Measurements from ENCODE around the gene MRPS34. TPM values are rescaled to one million over a fixed set of nuclear protein-coding genes. Genes with fewer than 3 reads are reported as not detected.

MRPS34 gene
- total RNA-seq, 1 donor from 2014 or later = 74.0 TPM

- Histone ChIP-seq H3K36me3 (ENCODE audit: insufficient read depth, low read length) (no peaks in the 10 kb centered on the region), H3K4me3 (ENCODE audit: insufficient read depth, low read depth, low read length) (no peak overlapping the region), H3K9me3 (ENCODE audit: insufficient read depth, low read depth, low read length) (no peaks in the 10 kb centered on the region), H3K79me2 (ENCODE audit: insufficient read depth, low read length) (no peaks in the 10 kb centered on the region), H2AFZ (ENCODE audit: low read depth, low read length) (no peak overlapping the region), H3K27me3 (ENCODE audit: insufficient read depth, low read length) (no peaks in the 10 kb centered on the region), H3K4me2 (ENCODE audit: low read length) (no peak overlapping the region), H3K27ac (ENCODE audit: low read depth, low read length) (no peak overlapping the region), H3K4me1 (ENCODE audit: insufficient read depth, low read length) (peaks cover 3% of the 10 kb centered on the region), H4K20me1 (ENCODE audit: insufficient read depth, low read length) (peaks cover 3% of the 10 kb centered on the region), H3K9ac (ENCODE audit: low read length) (no peak overlapping the region)
- Mint-ChIP-seq H3K27ac (ENCODE audit: unreplicated experiment) (no peak overlapping the region), H3K4me1 (ENCODE audit: low read depth, unreplicated experiment) (no peaks in the 10 kb centered on the region), H3K4me3 (ENCODE audit: unreplicated experiment) (no peak overlapping the region), H3K36me3 (ENCODE audit: low read depth, unreplicated experiment) (peaks cover 25% of the 10 kb centered on the region), H3K9me3 (ENCODE audit: unreplicated experiment) (peaks cover 6% of the 10 kb centered on the region), H3K27me3 (ENCODE audit: low read depth, unreplicated experiment) (no peaks in the 10 kb centered on the region)
- FAIRE-seq (no peak), DNase-seq (ENCODE audit: low read depth) (no peak)
- TF ChIP-seq CTCF (IDR thresholded peaks at IDR 0.05; ENCODE audit: insufficient read depth, low read depth, low read length) = no peak
- TF ChIP-seq EZH2 (IDR thresholded peaks at IDR 0.05; ENCODE audit: insufficient read depth, low read length) = no peak
These were observed 36.4 kb upstream of the MRPS34 start for GRCh38 chr16:1809281-1809801.

- H3K9me3 ChIP-seq (ENCODE audit: insufficient read depth, low read depth, low read length) = no peaks in the 10 kb centered on the region
- H3K9me3 Mint-ChIP-seq (ENCODE audit: unreplicated experiment) = peaks cover 8% of the 10 kb centered on the region
- peaks cover 3% of the 10 kb centered on the region for H4K20me1 ChIP-seq (ENCODE audit: insufficient read depth, low read length)
- H3K27ac Mint-ChIP-seq (ENCODE audit: unreplicated experiment) = no peak overlapping the region
- H3K4me3 ChIP-seq (ENCODE audit: insufficient read depth, low read depth, low read length) = no peak overlapping the region
- peaks cover 3% of the 10 kb centered on the region for H3K4me1 ChIP-seq (ENCODE audit: insufficient read depth, low read length)
- no peak overlapping the region for H3K27ac ChIP-seq (ENCODE audit: low read depth, low read length)
- TF ChIP-seq EZH2 (IDR thresholded peaks at IDR 0.05; ENCODE audit: insufficient read depth, low read length) = no peak
- no peak for TF ChIP-seq CTCF (IDR thresholded peaks at IDR 0.05; ENCODE audit: insufficient read depth, low read depth, low read length)
- FAIRE-seq = no peak
- no peaks in the 10 kb centered on the region for H3K27me3 ChIP-seq (ENCODE audit: insufficient read depth, low read length)
- no peaks in the 10 kb centered on the region for H3K4me1 Mint-ChIP-seq (ENCODE audit: low read depth, unreplicated experiment)
- H3K36me3 ChIP-seq (ENCODE audit: insufficient read depth, low read length) = no peaks in the 10 kb centered on the region
- no peaks in the 10 kb centered on the region for H3K79me2 ChIP-seq (ENCODE audit: insufficient read depth, low read length)
- no peak overlapping the region for H3K4me2 ChIP-seq (ENCODE audit: low read length)
- no peak overlapping the region for H3K4me3 Mint-ChIP-seq (ENCODE audit: unreplicated experiment)
- no peak for DNase-seq (ENCODE audit: low read depth)
- no peak overlapping the region for H2AFZ ChIP-seq (ENCODE audit: low read depth, low read length)
- H3K36me3 Mint-ChIP-seq (ENCODE audit: low read depth, unreplicated experiment) = peaks cover 30% of the 10 kb centered on the region
- no peak overlapping the region for H3K9ac ChIP-seq (ENCODE audit: low read length)
- no peaks in the 10 kb centered on the region for H3K27me3 Mint-ChIP-seq (ENCODE audit: low read depth, unreplicated experiment)
These were observed 35.8 kb upstream of the MRPS34 start for GRCh38 chr16:1808691-1809090.

- no peak overlapping the region for H3K4me3 ChIP-seq (ENCODE audit: insufficient read depth, low read depth, low read length)
- no peak overlapping the region for H2AFZ ChIP-seq (ENCODE audit: low read depth, low read length)
- Mint-ChIP-seq H3K4me3 (ENCODE audit: unreplicated experiment) (no peak overlapping the region), H3K27ac (ENCODE audit: unreplicated experiment) (no peak overlapping the region), H3K36me3 (ENCODE audit: low read depth, unreplicated experiment) (peaks cover 27% of the 10 kb centered on the region), H3K27me3 (ENCODE audit: low read depth, unreplicated experiment) (no peaks in the 10 kb centered on the region), H3K4me1 (ENCODE audit: low read depth, unreplicated experiment) (no peaks in the 10 kb centered on the region), H3K9me3 (ENCODE audit: unreplicated experiment) (peaks cover 9% of the 10 kb centered on the region)
- H3K4me2 ChIP-seq (ENCODE audit: low read length) = no peak overlapping the region
- H3K4me1 ChIP-seq (ENCODE audit: insufficient read depth, low read length) = peaks cover 3% of the 10 kb centered on the region
- no peak for FAIRE-seq
- H3K36me3 ChIP-seq (ENCODE audit: insufficient read depth, low read length) = no peaks in the 10 kb centered on the region
- H3K27me3 ChIP-seq (ENCODE audit: insufficient read depth, low read length) = no peaks in the 10 kb centered on the region
- no peak for DNase-seq (ENCODE audit: low read depth)
- no peak overlapping the region for H3K27ac ChIP-seq (ENCODE audit: low read depth, low read length)
- no peaks in the 10 kb centered on the region for H3K79me2 ChIP-seq (ENCODE audit: insufficient read depth, low read length)
- no peak overlapping the region for H3K9ac ChIP-seq (ENCODE audit: low read length)
- TF ChIP-seq EZH2 (IDR thresholded peaks at IDR 0.05; ENCODE audit: insufficient read depth, low read length) = no peak
- TF ChIP-seq CTCF (IDR thresholded peaks at IDR 0.05; ENCODE audit: insufficient read depth, low read depth, low read length) = no peak
- no peaks in the 10 kb centered on the region for H4K20me1 ChIP-seq (ENCODE audit: insufficient read depth, low read length)
- no peaks in the 10 kb centered on the region for H3K9me3 ChIP-seq (ENCODE audit: insufficient read depth, low read depth, low read length)
These were observed 34.7 kb upstream of the MRPS34 start for GRCh38 chr16:1807626-1808025.

Data from astrocyte (in vitro differentiated cells and primary cell).